Lung (tissue), 4 donors: ENCODE measurements around the gene U2AF1. TPM values are rescaled to one million over a fixed set of nuclear protein-coding genes. Genes with fewer than 3 reads are reported as not detected.

ENCODE experiments used
- polyA plus RNA-seq, 2 donors: library from polyadenylated mRNA; stranded (reverse); fragments of 200-250 nt; gene quantifications; one replicate each; pipeline ENCODE4 v1.2.1, GENCODE V29; 2013
- total RNA-seq, 2 donors: library from RNA; depleted of rRNA in 1 of 2; stranded (reverse); fragments of >200 nt in 1 of 2; gene quantifications; one replicate each; pipeline ENCODE4 v1.2.1, GENCODE V29; 2014 to 2021
- donor health status: Bipolar disorder and iron deficiency.
- donor health status: healthy.
- donor health status: DM: yes; HTN: yes; CAD: no.

The U2AF1 gene
- total and polyA plus RNA-seq, 4 donors, result 18.6 to 87.3 (median 60.0) TPM

Other genes with a start within 250 kb of the U2AF1 start
- gene WDR4, start 228.0 kb downstream of the U2AF1 start, total RNA-seq, result 10 to 100 TPM; 11.5 to 29.6 TPM
- 10 to 100 TPM; 10.3 to 21.0 TPM for gene WDR4, start 228.0 kb downstream of the U2AF1 start, polyA plus RNA-seq
- 10 to 100 TPM; 27.4 to 45.1 TPM for gene NDUFV3, start 214.3 kb downstream of the U2AF1 start, total RNA-seq
- 10 to 100 TPM; 17.7 to 28.9 TPM for gene NDUFV3, start 214.3 kb downstream of the U2AF1 start, polyA plus RNA-seq
- 1 to 10 TPM in 1 of 2 donors, under 1 TPM in 1; 0.12 to 1.1 TPM for gene ERVH48-1, start 181.9 kb downstream of the U2AF1 start, total RNA-seq
- gene ERVH48-1, start 181.9 kb downstream of the U2AF1 start, polyA plus RNA-seq, result under 1 TPM; 0.02 to 0.18 TPM
- gene PKNOX1, start 133.0 kb downstream of the U2AF1 start, total RNA-seq, result 10 to 100 TPM; 18.2 to 40.4 TPM
- gene PKNOX1, start 133.0 kb downstream of the U2AF1 start, polyA plus RNA-seq, result 10 to 100 TPM in 1 of 2 donors, 1 to 10 TPM in 1; 9.6 to 10.2 TPM
- gene CBS, start 31.7 kb downstream of the U2AF1 start, total RNA-seq, result 10 to 100 TPM in 1 of 2 donors, 1 to 10 TPM in 1; 3.6 to 47.7 TPM
- 10 to 100 TPM; 14.9 to 40.1 TPM for gene CBS, start 31.7 kb downstream of the U2AF1 start, polyA plus RNA-seq
- gene CRYAA, start 61.4 kb upstream of the U2AF1 start, total RNA-seq, result not detected
- not detected for gene CRYAA, start 61.4 kb upstream of the U2AF1 start, polyA plus RNA-seq